DOHH2 (cell line): ENCODE results near the gene SLC19A1.

ENCODE experiments used
- H3F3A ChIP-seq: fragments of 200-600 bp; sonication (generic), shearing (Covaris generic); 2 replicates; pipeline ENCODE4 v1.6.0; 2016; ENCODE audit warnings: antibody characterized with exemption, mild to moderate bottlenecking; ENCODE audit not compliant: control insufficient read depth, insufficient read depth
- H3K27ac ChIP-seq: fragments of 200-600 bp; sonication (generic); 2 replicates; pipeline ENCODE4 v1.5.1; 2014; ENCODE audit warnings: low read depth, mild to moderate bottlenecking, low read length, moderate library complexity
- H3K27me3 ChIP-seq: fragments of 200-600 bp; sonication (generic); 2 replicates; pipeline ENCODE4 v1.6.1; 2014; ENCODE audit warnings: mild to moderate bottlenecking, low read length, mixed read lengths; ENCODE audit not compliant: control insufficient read depth
- H3K36me3 ChIP-seq: fragments of 200-600 bp; sonication (generic); 2 replicates; pipeline ENCODE4 v1.6.1; 2014; ENCODE audit warnings: mild to moderate bottlenecking, low read length, moderate library complexity, mixed read lengths; ENCODE audit not compliant: control insufficient read depth
- H3K4me1 ChIP-seq: fragments of 200-600 bp; sonication (generic); 2 replicates; pipeline ENCODE4 v1.6.1; 2014; ENCODE audit warnings: mild to moderate bottlenecking, low read length, mixed read lengths; ENCODE audit not compliant: control insufficient read depth
- H3K4me2 ChIP-seq: fragments of 200-600 bp; sonication (generic); 2 replicates; pipeline ENCODE4 v1.6.0; 2014; ENCODE audit warnings: mild to moderate bottlenecking, low read length, moderate library complexity
- H3K4me3 ChIP-seq: fragments of 200-600 bp; sonication (generic); 2 replicates; pipeline ENCODE4 v1.5.1; 2014; ENCODE audit warnings: mild to moderate bottlenecking, low read length, mixed read lengths
- H3K79me2 ChIP-seq: fragments of 200-600 bp; sonication (generic); 2 replicates; pipeline ENCODE4 v1.6.1; 2014; ENCODE audit warnings: mild to moderate bottlenecking, low read length, mixed read lengths; ENCODE audit not compliant: control insufficient read depth
- H3K9me2 ChIP-seq: fragments of 200-600 bp; sonication (generic); replicated peaks from 2 replicates; pipeline ENCODE4 v1.6.1; 2014; ENCODE audit warnings: mild to moderate bottlenecking, low read length, mixed read lengths; ENCODE audit not compliant: control insufficient read depth
- H3K9me3 ChIP-seq: fragments of 200-600 bp; sonication (generic); 2 replicates; pipeline ENCODE4 v1.6.1; 2014; ENCODE audit warnings: antibody characterized with exemption, low read length, mixed read lengths; ENCODE audit not compliant: control insufficient read depth, insufficient read depth
- H4K20me1 ChIP-seq: fragments of 200-600 bp; sonication (generic); 2 replicates; pipeline ENCODE4 v1.6.0; 2014; ENCODE audit warnings: low read depth, mild to moderate bottlenecking, antibody characterized with exemption, low read length, moderate library complexity; ENCODE audit not compliant: control insufficient read depth, insufficient read depth
- CTCF ChIP-seq: fragments of 200-600 bp; sonication (generic); IDR thresholded peaks from one replicate; pipeline ENCODE4 v1.5.1; 2014; ENCODE audit warnings: antibody characterized with exemption, mild to moderate bottlenecking, low read depth, low read length; ENCODE audit not compliant: poor library complexity, severe bottlenecking
- EZH2phosphoT487 ChIP-seq: fragments of 200-600 bp; sonication (generic); IDR thresholded peaks from 2 replicates; pipeline ENCODE4 v1.6.1; 2017; ENCODE audit warnings: borderline replicate concordance, mild to moderate bottlenecking, antibody characterized with exemption, low read length, moderate library complexity, mixed read lengths

SLC19A1 gene

GRCh38 chr21:45481977-45482898, 60.0 kb downstream of the SLC19A1 start:
- Histone ChIP-seq H3F3A (no peaks in the 10 kb centered on the region), H3K36me3 (no peaks in the 10 kb centered on the region), H3K4me2 (no peak overlapping the region), H3K27ac (no peak overlapping the region), H3K27me3 (no peaks in the 10 kb centered on the region), H3K79me2 (no peaks in the 10 kb centered on the region), H3K4me3 (no peak overlapping the region), H3K4me1 (peaks cover 3% of the 10 kb centered on the region; the same call in 1 of the 2 replicates), H4K20me1 (no peaks in the 10 kb centered on the region), H3K9me2 (no peaks in the 10 kb centered on the region), H3K9me3 (peaks cover 11% of the 10 kb centered on the region; the same call in 1 of the 2 replicates)
- TF ChIP-seq EZH2phosphoT487 (no peak), CTCF (no peak)

GRCh38 chr21:45481566-45481965, 60.7 kb downstream of the SLC19A1 start:
- no peak overlapping the region for H3K27ac ChIP-seq
- no peaks in the 10 kb centered on the region for H3K36me3 ChIP-seq

GRCh38 chr21:45480701-45481500, 61.3 kb downstream of the SLC19A1 start:
- no peaks in the 10 kb centered on the region for H4K20me1 ChIP-seq

More at GRCh38 chr21:45481566-45481965, 60.7 kb downstream of the SLC19A1 start:
- Histone ChIP-seq H3K27me3 (no peaks in the 10 kb centered on the region), H3K4me1 (peaks cover 3% of the 10 kb centered on the region; the same call in 1 of the 2 replicates), H3K79me2 (no peaks in the 10 kb centered on the region), H3K9me2 (no peaks in the 10 kb centered on the region), H3F3A (no peaks in the 10 kb centered on the region), H3K4me2 (no peak overlapping the region), H3K4me3 (no peak overlapping the region), H3K9me3 (peaks cover 13% of the 10 kb centered on the region; the same call in 1 of the 2 replicates), H4K20me1 (no peaks in the 10 kb centered on the region)
- TF ChIP-seq CTCF = no peak
- TF ChIP-seq EZH2phosphoT487 = no peak

More at GRCh38 chr21:45480701-45481500, 61.3 kb downstream of the SLC19A1 start:
- Histone ChIP-seq H3K4me3 (no peak overlapping the region), H3K4me1 (peaks cover 3% of the 10 kb centered on the region; the same call in 1 of the 2 replicates), H3K27me3 (no peaks in the 10 kb centered on the region), H3K4me2 (no peak overlapping the region), H3K9me2 (no peaks in the 10 kb centered on the region), H3F3A (no peaks in the 10 kb centered on the region), H3K79me2 (no peaks in the 10 kb centered on the region), H3K27ac (no peak overlapping the region), H3K9me3 (peaks cover 15% of the 10 kb centered on the region; the same call in 1 of the 2 replicates), H3K36me3 (no peaks in the 10 kb centered on the region)
- no peak for TF ChIP-seq EZH2phosphoT487
- no peak for TF ChIP-seq CTCF
